GM19395 (cell line): ENCODE results near the gene MICAL3.
"Not testable (repeated sequence)": the region's sequence is repeated elsewhere in the genome, so short reads cannot be mapped to it uniquely, and the experiment has no call there.

Experiments
- ATAC-seq: cut with Tn5 transposase; IDR thresholded peaks from one replicate; pipeline ENCODE4 v1.9.1; 2021; ENCODE audit warnings: mild to moderate bottlenecking, moderate library complexity; ENCODE audit not compliant: unreplicated experiment

MICAL3 gene

GRCh38 chr22:18001040-18001893 lies 23.1 kb downstream of the MICAL3 start:
- no peak for ATAC-seq

GRCh38 chr22:18000441-18001039 lies 23.8 kb downstream of the MICAL3 start:
- ATAC-seq, result no peak

- ATAC-seq, result no peak
Observed at GRCh38 chr22:17999851-18000250, 24.5 kb downstream of the MICAL3 start.

- ATAC-seq, result no peak
Observed at GRCh38 chr22:17998913-17999312, 25.4 kb downstream of the MICAL3 start.

GRCh38 chr22:17997456-17997855 lies 26.9 kb downstream of the MICAL3 start:
- no peak for ATAC-seq

- not testable (repeated sequence) for ATAC-seq
Observed at GRCh38 chr22:17995256-17995655, 29.1 kb downstream of the MICAL3 start.

GRCh38 chr22:17994424-17995108 lies 29.8 kb downstream of the MICAL3 start:
- no peak for ATAC-seq

- not testable (repeated sequence) for ATAC-seq
Observed at GRCh38 chr22:17992976-17993375, 31.4 kb downstream of the MICAL3 start.

GRCh38 chr22:17991992-17992391 lies 32.4 kb downstream of the MICAL3 start:
- not testable (repeated sequence) for ATAC-seq

GRCh38 chr22:17990942-17991341 lies 33.4 kb downstream of the MICAL3 start:
- no peak for ATAC-seq

GRCh38 chr22:17990147-17990546 lies 34.2 kb downstream of the MICAL3 start:
- ATAC-seq, result no peak

GRCh38 chr22:17988800-17989513 lies 35.4 kb downstream of the MICAL3 start:
- ATAC-seq, result no peak

GRCh38 chr22:17985606-17986005 lies 38.8 kb downstream of the MICAL3 start:
- ATAC-seq, result no peak

- not testable (repeated sequence) for ATAC-seq
Observed at GRCh38 chr22:17985071-17985470, 39.3 kb downstream of the MICAL3 start.

- no peak for ATAC-seq
Observed at GRCh38 chr22:17984114-17984513, 40.2 kb downstream of the MICAL3 start.

- ATAC-seq, result no peak
Observed at GRCh38 chr22:17982572-17983141, 41.7 kb downstream of the MICAL3 start.

GRCh38 chr22:17981497-17981896 lies 42.9 kb downstream of the MICAL3 start:
- ATAC-seq, result no peak

- no peak for ATAC-seq
Observed at GRCh38 chr22:17980638-17981051, 43.7 kb downstream of the MICAL3 start.

- no peak for ATAC-seq
Observed at GRCh38 chr22:17980015-17980590, 44.3 kb downstream of the MICAL3 start.

GRCh38 chr22:17978027-17978426 lies 46.3 kb downstream of the MICAL3 start:
- ATAC-seq, result no peak
